Ascending aorta (tissue), 2 donors: ENCODE data around the gene ZCCHC2. TPM values are rescaled to one million over a fixed set of nuclear protein-coding genes. Genes with fewer than 3 reads are reported as not detected.

Source experiments
- DNase-seq, 2 donors: peaks; one replicate each; pipeline ENCODE4 v3.0.0-alpha.2; 2019; ENCODE audit warnings: low spot score in 2 of 2
- H3K27ac ChIP-seq, 2 donors: fragments of 200-600 bp; sonication (generic); one replicate each; pipeline ENCODE4 v1.5.1; 2016 to 2017; ENCODE audit warnings: mild to moderate bottlenecking in 1 of 2
- H3K27me3 ChIP-seq: fragments of 200-600 bp; sonication (generic); one replicate; pipeline ENCODE4 v1.5.1; 2017
- H3K36me3 ChIP-seq, 2 donors: fragments of 200-600 bp; sonication (generic); one replicate each; pipeline ENCODE4 v1.5.1; 2016
- H3K4me1 ChIP-seq, 2 donors: fragments of 200-600 bp; sonication (generic); one replicate each; pipeline ENCODE4 v1.5.1; 2016 to 2017; ENCODE audit warnings: mild to moderate bottlenecking in 1 of 2
- H3K4me3 ChIP-seq, 2 donors: fragments of 200-600 bp; sonication (generic); one replicate each; pipeline ENCODE4 v1.5.1; 2016 to 2017; ENCODE audit warnings: mild to moderate bottlenecking in 1 of 2
- H3K9me3 ChIP-seq, 2 donors: fragments of 200-600 bp; sonication (generic); one replicate each; pipeline ENCODE4 v1.5.1; 2016
- CTCF ChIP-seq, 3 experiments: fragments of 200-600 bp in 2 of 3; fragments of 450-650 bp in 1 of 3; sonication (generic) in 2 of 3; IDR thresholded peaks; one replicate each; pipeline ENCODE4 v1.5.1; 2016 to 2019; ENCODE audit warnings: antibody characterized with exemption in 3 of 3, mild to moderate bottlenecking in 1 of 3, moderate library complexity in 1 of 3
- intact Hi-C: fragments of 100-400 bp; cut with DNase I; formaldehyde crosslinking; loops from one replicate; pipeline ENCODE4 v1.15.1; 2023
- total RNA-seq: library from RNA; depleted of rRNA; stranded (reverse); fragments of >200 nt; gene quantifications from one replicate; pipeline ENCODE4 v1.1.0, GENCODE V29; 2016

Gene ZCCHC2
- total RNA-seq, 1 donor from 2014 or later, result 22.9 TPM

- no peak for DNase-seq
- H3K27me3 ChIP-seq, result no peaks in the 10 kb centered on the region
- no peak overlapping the region for H3K4me3 ChIP-seq
- H3K36me3 ChIP-seq, result no peaks in the 10 kb centered on the region
- intact Hi-C loops, result no loop called here
- TF ChIP-seq CTCF (IDR thresholded peaks at IDR 0.05), result no peak
- no peaks in the 10 kb centered on the region for H3K4me1 ChIP-seq
- H3K27ac ChIP-seq, result no peak overlapping the region
- H3K9me3 ChIP-seq, result peaks cover 0 to 3% of the 10 kb centered on the region in 2 donors
Observed at GRCh38 chr18:62486290-62486964, 36.4 kb upstream of the ZCCHC2 start.

GRCh38 chr18:62487161-62487560 is 35.7 kb upstream of the ZCCHC2 start:
- Histone ChIP-seq H3K4me3 (no peak overlapping the region), H3K27ac (no peak overlapping the region), H3K27me3 (no peaks in the 10 kb centered on the region), H3K4me1 (no peaks in the 10 kb centered on the region), H3K36me3 (no peaks in the 10 kb centered on the region), H3K9me3 (peaks cover 0 to 3% of the 10 kb centered on the region in 2 donors)
- no peak for TF ChIP-seq CTCF (IDR thresholded peaks at IDR 0.05)
- intact Hi-C loops, result no loop called here
- no peak for DNase-seq

GRCh38 chr18:62490967-62491695 is 31.7 kb upstream of the ZCCHC2 start:
- H3K4me1 ChIP-seq, result no peaks in the 10 kb centered on the region

GRCh38 chr18:62493033-62493862 is 29.6 kb upstream of the ZCCHC2 start:
- TF ChIP-seq CTCF (IDR thresholded peaks at IDR 0.05), result no peak
- H3K4me1 ChIP-seq, result no peaks in the 10 kb centered on the region
- H3K36me3 ChIP-seq, result no peaks in the 10 kb centered on the region
- H3K27me3 ChIP-seq, result no peaks in the 10 kb centered on the region
- no peak for DNase-seq
- H3K4me3 ChIP-seq, result no peak overlapping the region
- intact Hi-C loops, result no loop called here
- peaks cover 0 to 1% of the 10 kb centered on the region in 2 donors for H3K9me3 ChIP-seq
- H3K27ac ChIP-seq, result no peak overlapping the region

More at GRCh38 chr18:62490967-62491695, 31.7 kb upstream of the ZCCHC2 start:
- no peak for DNase-seq
- Histone ChIP-seq H3K27ac (no peak overlapping the region), H3K9me3 (peaks cover 0 to 3% of the 10 kb centered on the region in 2 donors), H3K27me3 (no peaks in the 10 kb centered on the region), H3K4me3 (no peak overlapping the region), H3K36me3 (no peaks in the 10 kb centered on the region)
- intact Hi-C loops, result no loop called here
- no peak for TF ChIP-seq CTCF (IDR thresholded peaks at IDR 0.05)

GRCh38 chr18:62494764-62495163 is 28.1 kb upstream of the ZCCHC2 start:
- Histone ChIP-seq H3K27ac (no peak overlapping the region), H3K4me1 (no peaks in the 10 kb centered on the region), H3K9me3 (no peaks in the 10 kb centered on the region), H3K27me3 (no peaks in the 10 kb centered on the region), H3K4me3 (no peak overlapping the region), H3K36me3 (no peaks in the 10 kb centered on the region)
- no peak for TF ChIP-seq CTCF (IDR thresholded peaks at IDR 0.05)
- no peak for DNase-seq
- intact Hi-C loops, result no loop called here
